ENCODE measurements around the gene GALNT9.

The GALNT9 gene

GRCh38 chr12:132325733-132326130 lies 3.7 kb downstream of the GALNT9 start:
- DNase-seq = no peak

- DNase-seq = no peak
Observed at GRCh38 chr12:132324841-132325732, 4.3 kb downstream of the GALNT9 start.

GRCh38 chr12:132324173-132324572 lies 5.2 kb downstream of the GALNT9 start:
- no peak for DNase-seq

DNA sequence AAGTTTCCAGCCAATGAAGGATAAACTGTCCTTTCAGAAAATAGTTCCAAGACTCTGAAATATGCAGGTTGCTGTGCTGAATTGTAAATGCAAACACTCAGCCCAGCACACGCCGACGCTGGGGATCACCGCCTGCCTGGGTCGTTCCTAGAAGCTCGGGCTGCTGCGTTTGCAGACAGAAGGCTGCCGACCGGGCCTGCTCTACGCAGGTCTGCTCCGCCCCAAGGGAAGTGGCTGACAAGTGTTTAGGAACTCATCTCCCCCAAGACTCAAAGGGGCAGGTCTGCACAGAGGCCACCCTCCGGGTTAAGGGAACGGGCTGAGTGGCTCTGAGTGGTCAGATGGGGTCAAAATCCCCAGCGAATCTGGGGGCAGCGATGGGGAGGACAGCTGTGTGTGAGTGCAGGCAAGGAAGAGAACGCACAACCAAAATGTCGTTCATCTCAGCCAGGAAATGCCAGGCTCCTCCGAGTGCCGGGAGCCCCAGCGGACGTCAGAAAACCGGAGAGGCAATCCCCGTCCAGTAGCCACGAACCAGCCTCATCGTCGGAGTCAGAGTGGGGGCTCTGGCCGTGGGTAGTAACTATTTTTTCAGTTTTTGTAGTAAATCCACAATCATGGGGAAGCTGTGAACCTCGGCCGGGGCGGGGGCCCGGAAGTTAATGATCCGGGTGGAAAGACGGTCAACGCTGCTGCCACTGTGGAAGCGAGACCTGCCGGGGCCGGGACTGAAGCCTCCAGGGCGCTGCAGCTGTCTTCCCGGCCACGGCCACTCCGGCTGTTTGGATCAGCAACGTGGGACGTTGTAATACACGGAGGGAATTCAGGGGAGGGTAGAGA lies 6.0 kb downstream of the GALNT9 start:
- DNase-seq = no peak

- no peak for DNase-seq
Observed at GRCh38 chr12:132322206-132323132, 6.9 kb downstream of the GALNT9 start.

DNA sequence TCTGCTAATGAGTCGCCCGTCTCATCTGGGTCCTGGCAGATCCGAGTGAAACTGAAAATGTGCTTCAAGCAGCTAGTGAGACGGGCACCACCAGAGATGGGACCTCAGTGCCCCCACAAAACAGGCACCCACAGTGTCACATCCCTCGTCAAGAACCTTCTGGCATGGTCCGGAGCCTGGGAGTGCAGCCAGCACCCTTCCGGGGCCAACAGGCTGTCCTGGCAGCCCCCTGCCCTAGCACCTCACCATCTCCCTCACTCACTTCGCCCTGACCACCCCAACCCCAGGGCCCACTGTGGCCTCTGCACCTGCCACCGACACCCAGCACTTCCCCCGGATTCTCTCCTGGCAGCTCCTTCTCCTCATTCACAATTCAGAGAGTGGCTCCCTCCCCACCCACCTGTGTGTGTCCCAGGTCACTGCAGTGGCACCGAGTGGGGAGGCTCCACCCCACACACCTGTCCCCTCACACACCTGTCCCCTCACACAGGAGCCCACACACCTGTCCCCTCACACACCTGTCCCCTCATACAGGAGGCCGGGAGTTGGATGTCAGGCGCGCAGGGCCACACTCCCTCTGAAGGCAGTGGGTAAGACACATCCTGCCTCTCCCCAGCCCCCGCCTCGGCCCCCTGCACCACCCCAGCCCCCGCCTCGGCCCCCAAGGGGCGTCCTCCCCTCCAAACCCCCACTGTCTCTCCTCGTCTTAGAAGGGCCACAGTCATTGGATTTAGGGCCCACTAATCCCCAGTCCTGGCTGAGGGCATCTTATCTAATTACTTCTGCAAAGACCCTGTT lies 7.9 kb downstream of the GALNT9 start:
- DNase-seq = no peak

DNA sequence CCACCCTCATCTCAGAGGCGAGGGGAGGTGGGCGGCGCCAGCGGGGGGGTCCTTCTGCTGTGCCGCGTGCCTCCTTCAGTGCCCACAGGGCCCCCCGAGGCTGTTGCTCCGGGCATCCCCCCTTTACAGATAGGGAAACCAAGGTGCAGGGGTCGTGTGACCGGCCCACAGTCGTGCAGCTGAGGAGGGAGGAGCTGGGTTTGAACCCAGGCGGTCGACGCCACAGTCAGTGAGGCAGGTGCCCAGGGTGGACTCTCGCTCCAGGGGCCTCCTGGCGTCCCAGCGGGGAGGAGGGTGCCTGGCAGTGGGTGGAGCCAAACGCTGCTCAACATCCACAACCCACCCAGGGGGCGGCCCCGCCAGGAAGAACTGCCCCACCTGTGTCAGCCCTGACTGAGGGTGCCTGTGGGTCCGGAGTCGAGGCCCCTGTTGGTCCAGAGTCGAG lies 8.6 kb downstream of the GALNT9 start:
- DNase-seq = no peak

DNA sequence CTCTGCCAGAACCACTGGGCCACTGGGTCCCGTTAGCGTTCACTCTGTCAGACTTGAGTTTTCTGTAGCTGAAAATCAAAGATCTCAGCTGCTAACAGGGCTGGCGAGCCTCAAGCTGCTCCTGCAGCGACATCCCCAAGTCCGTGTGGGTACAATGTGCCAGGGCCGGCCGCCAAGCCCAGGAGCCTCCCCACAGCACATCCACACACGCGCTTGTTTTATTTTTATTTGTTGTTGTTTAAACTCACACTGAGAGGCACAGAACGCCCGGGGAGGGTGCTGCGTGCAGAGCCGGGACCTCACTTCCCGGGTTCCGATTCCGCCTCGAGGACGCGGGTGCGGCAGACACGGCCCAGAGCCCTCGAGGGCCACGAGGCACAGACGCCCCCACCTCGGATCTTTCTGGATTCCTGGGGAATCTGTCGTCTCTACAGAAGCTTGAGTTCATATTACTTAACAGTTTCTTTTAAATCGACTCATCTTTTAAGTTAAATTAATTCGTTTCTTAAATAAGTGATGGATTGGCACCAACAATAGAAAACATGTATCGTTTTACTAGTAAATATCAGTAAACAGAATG lies 9.3 kb downstream of the GALNT9 start:
- no peak for DNase-seq

DNA sequence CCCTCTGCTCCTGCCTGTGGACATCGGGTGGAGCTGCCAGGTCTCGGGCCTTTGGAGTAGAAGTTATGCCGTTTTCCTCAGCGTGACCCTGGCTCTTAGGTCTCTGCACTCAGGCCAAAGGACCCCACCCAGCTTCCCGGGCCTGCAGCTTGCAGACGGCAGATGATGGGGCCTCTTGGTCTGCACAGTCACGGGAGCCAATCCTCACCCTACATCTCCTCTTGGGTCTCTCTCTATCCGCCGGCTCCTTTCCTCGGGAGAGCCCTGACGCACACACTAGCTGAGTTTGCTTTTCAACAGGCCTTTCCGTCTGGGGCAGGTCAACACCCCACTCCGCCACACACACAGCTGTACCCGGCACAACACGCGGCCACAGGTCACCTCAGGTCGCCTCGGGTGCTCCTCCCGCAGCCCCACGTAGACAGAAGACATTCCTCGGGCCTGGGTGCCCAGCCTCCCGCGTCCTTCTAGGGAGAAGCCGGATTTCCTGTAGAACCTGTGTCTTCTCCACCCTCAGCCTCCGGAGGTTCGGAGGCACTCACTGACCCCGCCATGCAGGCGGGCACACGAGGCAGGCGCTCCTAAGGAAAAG lies 9.9 kb downstream of the GALNT9 start:
- DNase-seq = no peak

DNA sequence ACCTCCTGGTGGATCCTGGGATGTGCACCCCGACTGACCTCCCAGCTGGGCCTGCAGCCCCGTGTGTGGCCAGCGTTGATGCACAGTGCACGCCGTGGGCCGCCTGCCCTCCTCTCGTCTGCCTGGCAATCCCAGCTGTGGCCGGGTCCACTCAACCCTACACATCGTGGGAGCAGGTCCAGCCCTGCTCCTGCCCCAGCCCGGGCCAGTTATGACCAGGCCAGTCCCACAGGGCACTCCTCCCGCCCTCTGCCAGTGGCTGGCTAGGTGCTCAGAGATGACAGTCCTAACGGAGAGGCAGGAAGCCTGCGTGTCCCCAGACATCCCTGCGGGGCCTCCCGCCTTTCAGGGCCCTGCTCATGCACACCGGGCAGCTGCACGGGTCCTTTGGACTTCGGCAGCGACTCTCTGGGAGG lies 10.8 kb downstream of the GALNT9 start:
- no peak for DNase-seq

DNA sequence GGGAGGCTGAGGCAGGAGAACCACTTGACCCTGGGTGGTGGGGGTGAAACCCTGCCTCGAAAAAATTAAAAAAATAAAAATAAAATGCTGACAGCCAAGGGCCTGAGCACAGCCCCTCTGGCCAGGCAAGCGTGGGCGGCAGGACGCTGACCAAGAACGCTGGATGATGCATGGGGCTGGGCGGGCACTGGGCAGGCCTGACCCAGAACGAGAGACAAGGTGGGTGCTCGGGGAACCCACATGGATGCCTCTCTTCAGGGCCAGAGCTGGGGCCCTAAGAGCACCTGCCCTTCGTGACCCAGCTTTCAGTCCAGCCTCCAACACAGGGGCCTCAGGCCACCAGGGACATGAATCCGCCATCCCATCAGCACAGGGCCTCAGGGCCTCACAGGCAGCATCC lies 11.3 kb downstream of the GALNT9 start:
- DNase-seq = no peak

DNA sequence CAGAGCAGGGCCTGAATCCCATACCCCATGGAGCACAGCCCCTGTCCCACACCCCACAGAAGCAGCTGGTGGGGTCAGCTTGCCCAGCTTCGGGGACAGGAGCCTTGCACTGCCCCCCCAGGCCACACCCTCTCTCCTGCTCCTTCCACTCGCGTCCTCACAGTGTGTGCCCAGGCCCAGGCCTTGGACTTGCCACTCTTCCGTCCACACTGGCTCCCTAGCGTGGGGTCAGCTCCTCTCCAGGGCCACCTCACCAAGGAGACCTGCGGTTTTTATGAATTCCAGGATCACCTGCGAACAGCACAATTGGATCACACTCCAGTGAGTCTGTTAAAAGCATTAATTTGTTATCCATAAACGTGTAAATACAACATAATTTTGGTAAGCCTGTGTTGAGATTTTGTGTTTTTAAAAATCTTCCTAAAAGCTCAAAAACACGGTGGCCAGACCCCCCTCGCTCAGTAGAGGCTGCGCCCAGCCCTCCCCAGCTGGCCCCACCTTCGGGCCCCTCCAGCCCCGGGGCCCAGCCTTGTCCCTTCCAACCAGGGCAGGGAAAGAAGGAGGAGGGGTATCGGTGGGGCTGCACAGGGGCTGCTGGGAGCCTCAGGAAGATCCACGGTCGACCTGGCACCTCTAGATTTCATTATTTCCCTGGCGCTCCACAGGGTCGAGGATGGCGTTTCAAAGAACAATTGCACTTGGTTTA lies 12.0 kb downstream of the GALNT9 start:
- no peak for DNase-seq

GRCh38 chr12:132316497-132317232 lies 12.7 kb downstream of the GALNT9 start:
- DNase-seq = no peak

DNA sequence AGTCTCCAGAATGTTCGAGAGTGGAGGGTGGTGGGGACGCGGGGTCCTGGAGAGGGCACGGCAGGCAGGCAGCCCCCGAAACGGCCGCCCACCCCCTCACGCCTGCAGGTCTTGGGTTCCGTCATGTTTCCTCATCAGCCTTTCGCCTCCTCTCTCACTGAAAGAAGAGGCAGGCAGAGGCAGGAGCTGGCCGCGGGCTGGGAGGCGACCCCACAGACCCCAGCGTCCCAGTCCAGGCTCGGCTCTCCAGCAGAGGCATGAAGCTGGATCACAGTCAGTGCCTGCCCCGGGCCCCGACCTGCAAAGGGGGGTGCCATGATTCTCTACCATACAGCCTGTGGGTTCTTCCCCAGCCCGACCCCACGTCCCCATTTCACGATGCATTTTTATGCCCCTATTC lies 13.4 kb downstream of the GALNT9 start:
- DNase-seq = no peak

GRCh38 chr12:132315507-132315906 lies 13.9 kb downstream of the GALNT9 start:
- no peak for DNase-seq

DNA sequence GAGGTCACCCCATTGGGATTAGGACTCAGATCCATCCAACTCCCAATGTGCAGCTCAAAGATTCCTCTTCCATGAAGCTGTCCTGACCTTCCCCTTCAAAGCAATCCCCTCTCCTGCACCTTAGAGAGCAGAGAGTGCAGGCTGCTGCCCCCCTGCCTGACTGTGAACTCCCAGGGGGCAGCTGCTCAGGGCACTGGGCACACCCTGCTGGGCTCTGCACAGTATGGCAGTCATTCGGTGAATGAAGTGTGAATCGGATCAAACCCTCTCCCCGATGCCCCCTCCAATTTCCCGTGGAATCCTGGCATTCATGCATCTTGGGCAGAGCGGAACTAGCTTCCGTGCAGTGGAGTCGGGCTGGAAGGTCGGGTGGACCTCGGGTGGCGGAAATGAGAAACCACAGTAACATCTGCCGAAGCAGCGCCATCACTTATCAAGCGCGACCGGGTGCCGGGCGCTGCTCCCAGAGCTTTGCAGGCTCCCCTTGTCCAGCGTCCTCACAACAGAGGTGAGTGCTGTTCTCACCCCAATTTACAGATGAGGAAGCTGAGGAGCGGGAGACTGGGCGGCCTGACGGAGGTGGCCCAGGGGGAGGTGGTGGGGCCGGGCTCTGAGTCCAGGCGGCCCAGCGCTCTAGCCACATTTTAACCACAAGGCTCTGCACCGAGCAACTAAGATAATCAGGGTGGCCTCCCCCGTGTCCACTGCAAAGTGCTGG lies 14.7 kb downstream of the GALNT9 start:
- no peak for DNase-seq

DNA sequence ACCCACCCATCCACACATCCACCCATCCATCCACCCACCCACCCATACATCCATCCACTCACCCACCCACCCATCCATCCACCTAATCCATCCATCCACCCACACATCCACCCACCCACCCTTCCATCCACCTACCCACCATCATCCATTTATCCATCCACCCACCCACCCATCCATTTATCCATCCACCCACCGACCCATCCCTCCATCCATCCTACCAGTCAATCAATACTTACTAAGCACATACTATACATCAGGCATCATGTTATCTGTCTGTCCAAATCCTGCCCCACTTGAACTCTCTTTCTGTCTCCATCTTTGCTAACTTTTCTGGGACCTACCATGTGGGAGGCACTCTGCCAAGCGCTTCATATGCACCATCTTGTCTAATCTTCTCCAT lies 15.4 kb downstream of the GALNT9 start:
- no peak for DNase-seq

GRCh38 chr12:132313182-132313581 lies 16.2 kb downstream of the GALNT9 start:
- no peak for DNase-seq

GRCh38 chr12:132312516-132312915 lies 16.9 kb downstream of the GALNT9 start:
- no peak for DNase-seq

Measured in NCI-H1105 (cell line).